HepG2 (cell line): ENCODE results near the gene SUPT4H1. TPM values are rescaled to one million over a fixed set of nuclear protein-coding genes. Genes with fewer than 3 reads are reported as not detected.

Experiments
- CEBPB ChIP-seq: IDR thresholded peaks from 2 replicates; pipeline ENCODE4 v1.6.1; 2011; ENCODE audit warnings: low read depth, low read length, improper control_type of control experiment, borderline replicate concordance
- ELF4 ChIP-seq: sonication (generic); formaldehyde crosslinking; IDR thresholded peaks from 2 replicates; pipeline ENCODE4 v1.5.0; 2020; ENCODE audit warnings: missing genetic modification reagents, mild to moderate bottlenecking, moderate library complexity, borderline replicate concordance
- GZF1 ChIP-seq: sonication (generic); formaldehyde crosslinking; IDR thresholded peaks from 2 replicates; pipeline ENCODE4 v1.5.1; 2020; ENCODE audit warnings: mild to moderate bottlenecking, missing genetic modification reagents
- NFIB ChIP-seq: sonication (generic); formaldehyde crosslinking; IDR thresholded peaks from 2 replicates; pipeline ENCODE4 v1.9.0; 2021; ENCODE audit warnings: missing genetic modification reagents, mild to moderate bottlenecking, borderline replicate concordance
- SAP130 ChIP-seq: IDR thresholded peaks from 2 replicates; pipeline ENCODE4 v1.6.1; 2016; ENCODE audit warnings: low read depth
- TBP ChIP-seq: sonication (generic); formaldehyde crosslinking; IDR thresholded peaks from 2 replicates; pipeline ENCODE4 v1.5.0; 2020; ENCODE audit warnings: missing genetic modification reagents
- ZNF274 ChIP-seq: sonication (generic); formaldehyde crosslinking; IDR thresholded peaks from 2 replicates; pipeline ENCODE4 v1.5.1; 2020; ENCODE audit warnings: mild to moderate bottlenecking, missing genetic modification reagents
- ZNF552 ChIP-seq: sonication (generic); formaldehyde crosslinking; IDR thresholded peaks from 2 replicates; pipeline ENCODE4 v1.9.0; 2022; ENCODE audit warnings: missing genetic modification reagents, mild to moderate bottlenecking, borderline replicate concordance
- ZNF577 ChIP-seq: sonication (generic); formaldehyde crosslinking; IDR thresholded peaks from 2 replicates; pipeline ENCODE4 v1.4.0; 2020; ENCODE audit warnings: mild to moderate bottlenecking, low read depth, missing genetic modification reagents, borderline replicate concordance
- ZNF724P ChIP-seq: sonication (generic); formaldehyde crosslinking; IDR thresholded peaks from 2 replicates; pipeline ENCODE4 v1.8.0; 2022; ENCODE audit warnings: missing genetic modification reagents, borderline replicate concordance
- ZSCAN29 ChIP-seq: sonication (generic); formaldehyde crosslinking; conservative IDR thresholded peaks from 2 replicates; pipeline ENCODE4 v1.4.0; 2020; ENCODE audit warnings: mild to moderate bottlenecking, missing genetic modification reagents
- polyA plus RNA-seq, 8 experiments: library from polyadenylated mRNA; depleted of rRNA in 3 of 8; stranded (reverse) in 7 of 8; unstranded in 1 of 8; fragments of >200 nt; fragmentation: Illumina TruSeq in 4 of 8; extraction: Trizol in 4 of 8; gene quantifications; 2 replicates each; pipeline versions ENCODE4 v1.2.1 to v1.2.3, GENCODE V29; 2011 to 2016; ENCODE audit warnings: low read depth in 4 of 8, missing spikeins in 1 of 8, mixed read lengths in 1 of 8; ENCODE audit not compliant: insufficient read depth in 1 of 8
- total RNA-seq, 5 experiments: library from RNA; depleted of rRNA; stranded (reverse); fragments of >200 nt; fragmentation: Illumina TruSeq; extraction: Trizol; gene quantifications; 2 replicates each; pipeline ENCODE4 v1.2.3, GENCODE V29; 2016; ENCODE audit warnings: low read depth in 1 of 5
- TF ChIP-seq, protein P1 (sequence below): sonication (generic); formaldehyde crosslinking; IDR thresholded peaks from 2 replicates; pipeline ENCODE4 v1.4.0; 2020; ENCODE audit warnings: missing genetic modification reagents, mild to moderate bottlenecking, borderline replicate concordance
- TF ChIP-seq, protein P2 (sequence below): sonication (generic); formaldehyde crosslinking; IDR thresholded peaks from 2 replicates; pipeline ENCODE4; 2020; ENCODE audit warnings: missing genetic modification reagents, mild to moderate bottlenecking, borderline replicate concordance
- TF ChIP-seq, protein P3 (sequence below): sonication (generic); formaldehyde crosslinking; IDR thresholded peaks from 2 replicates; pipeline ENCODE4 v1.4.0; 2020; ENCODE audit warnings: missing genetic modification reagents
- TF ChIP-seq, protein P4 (sequence below): fragments of 450-650 bp; IDR thresholded peaks from 2 replicates; pipeline ENCODE4 v1.6.1; 2016

Gene SUPT4H1
- total and polyA plus RNA-seq, 2 of the 13 experiments (the other 11 are each of a cell fraction or from before 2014, with no cell fraction given) = 155 to 244 TPM

GRCh38 chr17:58391302-58391984 lies 39.4 kb upstream of the SUPT4H1 start (continued):
- TF ChIP-seq ELF4 (CRISPR knock-in tag) (peak; percentile 89; the same call in 1 of the 2 replicates), GZF1 (CRISPR knock-in tag) (0 out of 2 replicates have a peak, but pooled peaks have one; percentile 16), SAP130 (CRISPR knock-in tag) (peak; percentile 99), CEBPB (peak; percentile 74; the same call in 1 of the 2 replicates), ZSCAN29 (CRISPR knock-in tag) (peak; percentile 94), ZNF577 (CRISPR knock-in tag) (no peak), ZNF552 (CRISPR knock-in tag) (peak; percentile 50; the same call in 1 of the 2 replicates), ZNF724P (CRISPR knock-in tag) (peak; percentile 81), ZNF274 (CRISPR knock-in tag) (peak; percentile 57; the same call in 1 of the 2 replicates), NFIB (CRISPR knock-in tag) (peak; percentile 100), TBP (peak; percentile 88; the same call in 1 of the 2 replicates)
- TF ChIP-seq, protein P1, sequence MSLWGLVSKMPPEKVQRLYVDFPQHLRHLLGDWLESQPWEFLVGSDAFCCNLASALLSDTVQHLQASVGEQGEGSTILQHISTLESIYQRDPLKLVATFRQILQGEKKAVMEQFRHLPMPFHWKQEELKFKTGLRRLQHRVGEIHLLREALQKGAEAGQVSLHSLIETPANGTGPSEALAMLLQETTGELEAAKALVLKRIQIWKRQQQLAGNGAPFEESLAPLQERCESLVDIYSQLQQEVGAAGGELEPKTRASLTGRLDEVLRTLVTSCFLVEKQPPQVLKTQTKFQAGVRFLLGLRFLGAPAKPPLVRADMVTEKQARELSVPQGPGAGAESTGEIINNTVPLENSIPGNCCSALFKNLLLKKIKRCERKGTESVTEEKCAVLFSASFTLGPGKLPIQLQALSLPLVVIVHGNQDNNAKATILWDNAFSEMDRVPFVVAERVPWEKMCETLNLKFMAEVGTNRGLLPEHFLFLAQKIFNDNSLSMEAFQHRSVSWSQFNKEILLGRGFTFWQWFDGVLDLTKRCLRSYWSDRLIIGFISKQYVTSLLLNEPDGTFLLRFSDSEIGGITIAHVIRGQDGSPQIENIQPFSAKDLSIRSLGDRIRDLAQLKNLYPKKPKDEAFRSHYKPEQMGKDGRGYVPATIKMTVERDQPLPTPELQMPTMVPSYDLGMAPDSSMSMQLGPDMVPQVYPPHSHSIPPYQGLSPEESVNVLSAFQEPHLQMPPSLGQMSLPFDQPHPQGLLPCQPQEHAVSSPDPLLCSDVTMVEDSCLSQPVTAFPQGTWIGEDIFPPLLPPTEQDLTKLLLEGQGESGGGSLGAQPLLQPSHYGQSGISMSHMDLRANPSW (CRISPR knock-in tag) = peak; percentile 99
- TF ChIP-seq, protein P2, sequence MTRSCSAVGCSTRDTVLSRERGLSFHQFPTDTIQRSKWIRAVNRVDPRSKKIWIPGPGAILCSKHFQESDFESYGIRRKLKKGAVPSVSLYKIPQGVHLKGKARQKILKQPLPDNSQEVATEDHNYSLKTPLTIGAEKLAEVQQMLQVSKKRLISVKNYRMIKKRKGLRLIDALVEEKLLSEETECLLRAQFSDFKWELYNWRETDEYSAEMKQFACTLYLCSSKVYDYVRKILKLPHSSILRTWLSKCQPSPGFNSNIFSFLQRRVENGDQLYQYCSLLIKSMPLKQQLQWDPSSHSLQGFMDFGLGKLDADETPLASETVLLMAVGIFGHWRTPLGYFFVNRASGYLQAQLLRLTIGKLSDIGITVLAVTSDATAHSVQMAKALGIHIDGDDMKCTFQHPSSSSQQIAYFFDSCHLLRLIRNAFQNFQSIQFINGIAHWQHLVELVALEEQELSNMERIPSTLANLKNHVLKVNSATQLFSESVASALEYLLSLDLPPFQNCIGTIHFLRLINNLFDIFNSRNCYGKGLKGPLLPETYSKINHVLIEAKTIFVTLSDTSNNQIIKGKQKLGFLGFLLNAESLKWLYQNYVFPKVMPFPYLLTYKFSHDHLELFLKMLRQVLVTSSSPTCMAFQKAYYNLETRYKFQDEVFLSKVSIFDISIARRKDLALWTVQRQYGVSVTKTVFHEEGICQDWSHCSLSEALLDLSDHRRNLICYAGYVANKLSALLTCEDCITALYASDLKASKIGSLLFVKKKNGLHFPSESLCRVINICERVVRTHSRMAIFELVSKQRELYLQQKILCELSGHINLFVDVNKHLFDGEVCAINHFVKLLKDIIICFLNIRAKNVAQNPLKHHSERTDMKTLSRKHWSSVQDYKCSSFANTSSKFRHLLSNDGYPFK = peak; percentile 66; the same call in 1 of the 2 replicates
- TF ChIP-seq, protein P3, sequence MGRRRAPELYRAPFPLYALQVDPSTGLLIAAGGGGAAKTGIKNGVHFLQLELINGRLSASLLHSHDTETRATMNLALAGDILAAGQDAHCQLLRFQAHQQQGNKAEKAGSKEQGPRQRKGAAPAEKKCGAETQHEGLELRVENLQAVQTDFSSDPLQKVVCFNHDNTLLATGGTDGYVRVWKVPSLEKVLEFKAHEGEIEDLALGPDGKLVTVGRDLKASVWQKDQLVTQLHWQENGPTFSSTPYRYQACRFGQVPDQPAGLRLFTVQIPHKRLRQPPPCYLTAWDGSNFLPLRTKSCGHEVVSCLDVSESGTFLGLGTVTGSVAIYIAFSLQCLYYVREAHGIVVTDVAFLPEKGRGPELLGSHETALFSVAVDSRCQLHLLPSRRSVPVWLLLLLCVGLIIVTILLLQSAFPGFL = no peak
- TF ChIP-seq, protein P4, sequence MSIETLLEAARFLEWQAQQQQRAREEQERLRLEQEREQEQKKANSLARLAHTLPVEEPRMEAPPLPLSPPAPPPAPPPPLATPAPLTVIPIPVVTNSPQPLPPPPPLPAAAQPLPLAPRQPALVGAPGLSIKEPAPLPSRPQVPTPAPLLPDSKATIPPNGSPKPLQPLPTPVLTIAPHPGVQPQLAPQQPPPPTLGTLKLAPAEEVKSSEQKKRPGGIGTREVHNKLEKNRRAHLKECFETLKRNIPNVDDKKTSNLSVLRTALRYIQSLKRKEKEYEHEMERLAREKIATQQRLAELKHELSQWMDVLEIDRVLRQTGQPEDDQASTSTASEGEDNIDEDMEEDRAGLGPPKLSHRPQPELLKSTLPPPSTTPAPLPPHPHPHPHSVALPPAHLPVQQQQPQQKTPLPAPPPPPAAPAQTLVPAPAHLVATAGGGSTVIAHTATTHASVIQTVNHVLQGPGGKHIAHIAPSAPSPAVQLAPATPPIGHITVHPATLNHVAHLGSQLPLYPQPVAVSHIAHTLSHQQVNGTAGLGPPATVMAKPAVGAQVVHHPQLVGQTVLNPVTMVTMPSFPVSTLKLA = peak; percentile 15; the same call in 1 of the 2 replicates
